ENCODE data around the gene MVB12B.

The MVB12B gene

DNA sequence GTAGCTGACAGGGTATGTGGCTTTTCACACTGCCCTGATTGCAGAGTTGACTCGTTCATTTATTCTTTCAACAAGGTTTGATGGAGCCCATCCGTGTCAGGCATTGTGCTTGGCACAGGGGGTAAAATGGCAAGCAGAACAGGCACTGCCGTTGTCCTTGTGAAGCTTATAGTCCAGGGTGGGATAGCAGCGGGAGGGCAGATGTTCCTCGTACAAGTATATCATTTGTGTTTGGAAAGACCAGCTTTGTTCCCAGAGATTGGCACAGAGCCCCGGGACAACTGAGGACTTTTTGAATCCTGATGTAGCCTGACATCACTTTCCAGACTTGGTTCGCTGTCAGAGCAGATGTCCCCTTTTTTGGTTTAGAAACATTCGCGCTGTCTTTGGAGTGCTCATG, 50.9 kb downstream of the MVB12B start:
- no peak for DNase-seq
- intact Hi-C loops (cut with DNase I; ENCODE audit: low total_unique reads): no loop called here
- Histone ChIP-seq H3K27ac (no peak overlapping the region), H3K4me1 (peaks cover 0 to 6% (median 2%) of the 10 kb centered on the region in 4 donors), H3K36me3 (no peaks in the 10 kb centered on the region), H3K9me3 (no peaks in the 10 kb centered on the region), H3K27me3 (no peaks in the 10 kb centered on the region), H3K4me3 (no peak overlapping the region)
- TF ChIP-seq, protein P1, sequence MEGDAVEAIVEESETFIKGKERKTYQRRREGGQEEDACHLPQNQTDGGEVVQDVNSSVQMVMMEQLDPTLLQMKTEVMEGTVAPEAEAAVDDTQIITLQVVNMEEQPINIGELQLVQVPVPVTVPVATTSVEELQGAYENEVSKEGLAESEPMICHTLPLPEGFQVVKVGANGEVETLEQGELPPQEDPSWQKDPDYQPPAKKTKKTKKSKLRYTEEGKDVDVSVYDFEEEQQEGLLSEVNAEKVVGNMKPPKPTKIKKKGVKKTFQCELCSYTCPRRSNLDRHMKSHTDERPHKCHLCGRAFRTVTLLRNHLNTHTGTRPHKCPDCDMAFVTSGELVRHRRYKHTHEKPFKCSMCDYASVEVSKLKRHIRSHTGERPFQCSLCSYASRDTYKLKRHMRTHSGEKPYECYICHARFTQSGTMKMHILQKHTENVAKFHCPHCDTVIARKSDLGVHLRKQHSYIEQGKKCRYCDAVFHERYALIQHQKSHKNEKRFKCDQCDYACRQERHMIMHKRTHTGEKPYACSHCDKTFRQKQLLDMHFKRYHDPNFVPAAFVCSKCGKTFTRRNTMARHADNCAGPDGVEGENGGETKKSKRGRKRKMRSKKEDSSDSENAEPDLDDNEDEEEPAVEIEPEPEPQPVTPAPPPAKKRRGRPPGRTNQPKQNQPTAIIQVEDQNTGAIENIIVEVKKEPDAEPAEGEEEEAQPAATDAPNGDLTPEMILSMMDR (IDR thresholded peaks at IDR 0.05): no peak

DNA sequence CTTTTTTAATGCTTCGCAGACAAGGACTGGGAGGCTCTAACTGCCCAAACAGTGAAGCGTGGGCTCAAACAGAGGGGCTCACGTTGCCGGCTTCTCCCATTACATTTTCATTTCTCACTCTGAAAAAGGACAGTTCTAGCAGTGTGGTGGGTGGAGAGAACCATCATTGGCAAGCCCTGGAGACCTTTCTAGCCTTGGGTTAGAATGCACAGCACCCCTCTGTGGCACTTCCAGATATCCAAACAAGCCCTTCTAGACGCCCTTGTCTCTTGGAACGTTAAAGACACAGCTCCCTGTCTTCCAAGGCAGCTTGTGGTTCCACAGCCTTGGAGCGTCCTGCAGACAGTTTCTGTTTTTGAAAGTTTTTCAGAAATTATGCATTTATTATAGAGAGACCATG, 52.1 kb downstream of the MVB12B start:
- Histone ChIP-seq H3K36me3 (no peaks in the 10 kb centered on the region), H3K4me1 (peaks cover 0 to 6% (median 2%) of the 10 kb centered on the region in 4 donors), H3K9me3 (no peaks in the 10 kb centered on the region), H3K27ac (no peak overlapping the region), H3K4me3 (no peak overlapping the region), H3K27me3 (no peaks in the 10 kb centered on the region)
- DNase-seq: no peak
- intact Hi-C loops (cut with DNase I; ENCODE audit: low total_unique reads): no loop called here
- TF ChIP-seq, protein P1 (IDR thresholded peaks at IDR 0.05): no peak

DNA sequence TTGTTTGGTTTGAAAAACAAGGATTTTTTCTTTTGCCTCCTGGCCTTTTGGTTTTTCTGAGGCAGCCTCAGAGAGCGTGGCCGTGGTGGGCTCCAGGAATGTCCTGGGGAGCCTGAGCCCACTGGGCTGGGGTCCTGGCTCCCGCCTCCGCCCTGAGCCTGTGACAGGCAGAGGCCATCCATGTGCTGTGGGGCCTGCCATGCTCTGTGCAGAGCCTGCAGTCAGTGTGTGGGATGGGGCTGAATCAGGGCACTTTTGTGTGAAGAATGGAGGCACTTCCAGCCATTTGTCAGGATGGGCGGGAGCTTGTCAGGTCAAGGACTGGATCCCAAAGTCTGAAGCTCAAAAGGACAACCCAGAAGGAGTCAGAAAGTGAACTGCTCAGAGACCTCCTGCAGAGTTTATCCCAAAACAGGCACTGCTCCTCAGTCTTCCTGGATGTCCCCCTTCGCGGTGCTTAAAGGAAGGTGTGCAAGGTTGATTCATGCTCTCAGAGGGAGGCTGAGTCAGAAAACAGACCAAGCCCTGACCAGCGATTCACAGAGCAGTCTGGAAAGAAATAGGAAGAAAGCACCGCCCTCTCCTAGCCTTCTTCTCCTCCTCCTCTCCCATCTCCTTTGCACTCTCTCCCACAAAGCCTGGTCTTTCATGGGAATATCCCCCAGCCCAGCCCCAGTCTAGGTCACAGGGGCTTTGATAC, 53.2 kb downstream of the MVB12B start:
- H3K27me3 ChIP-seq: no peaks in the 10 kb centered on the region
- no peak overlapping the region for H3K27ac ChIP-seq
- TF ChIP-seq, protein P1 (IDR thresholded peaks at IDR 0.05): no peak
- no peaks in the 10 kb centered on the region for H3K9me3 ChIP-seq
- H3K4me3 ChIP-seq: no peak overlapping the region
- peaks cover 0 to under 1% (median 0%) of the 10 kb centered on the region in 3 donors for H3K36me3 ChIP-seq
- peaks cover 0 to 6% (median 1%) of the 10 kb centered on the region in 4 donors for H3K4me1 ChIP-seq
- DNase-seq: no peak
- intact Hi-C loops (cut with DNase I; ENCODE audit: low total_unique reads): no loop called here

DNA sequence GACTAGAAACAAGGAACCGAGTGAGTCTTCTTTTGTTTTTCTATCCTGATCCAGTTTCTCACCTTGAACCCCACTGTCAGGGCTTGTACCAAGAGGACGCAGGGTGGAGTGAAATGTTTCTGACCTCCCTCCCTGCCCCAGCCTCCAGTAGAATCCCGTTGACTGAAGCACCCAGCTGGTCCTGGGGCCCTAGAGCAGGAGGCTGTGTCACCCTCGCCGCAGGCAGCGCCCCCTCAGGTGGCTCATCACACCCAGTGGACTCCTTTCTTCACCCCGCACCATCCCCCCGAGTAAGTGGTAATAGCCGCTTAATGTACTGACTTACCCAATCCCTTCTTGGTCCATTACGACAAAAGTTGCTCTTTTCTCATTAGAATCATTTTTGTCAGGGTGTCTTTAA, 53.8 kb downstream of the MVB12B start:
- intact Hi-C loops (cut with DNase I; ENCODE audit: low total_unique reads): no loop called here
- Histone ChIP-seq H3K36me3 (peaks cover 0 to 7% (median 0%) of the 10 kb centered on the region in 3 donors), H3K9me3 (no peaks in the 10 kb centered on the region), H3K27me3 (no peaks in the 10 kb centered on the region), H3K4me3 (no peak overlapping the region), H3K4me1 (peaks cover 0 to 5% (median 0%) of the 10 kb centered on the region in 4 donors), H3K27ac (no peak overlapping the region)
- no peak for DNase-seq
- TF ChIP-seq, protein P1 (IDR thresholded peaks at IDR 0.05): no peak

DNA sequence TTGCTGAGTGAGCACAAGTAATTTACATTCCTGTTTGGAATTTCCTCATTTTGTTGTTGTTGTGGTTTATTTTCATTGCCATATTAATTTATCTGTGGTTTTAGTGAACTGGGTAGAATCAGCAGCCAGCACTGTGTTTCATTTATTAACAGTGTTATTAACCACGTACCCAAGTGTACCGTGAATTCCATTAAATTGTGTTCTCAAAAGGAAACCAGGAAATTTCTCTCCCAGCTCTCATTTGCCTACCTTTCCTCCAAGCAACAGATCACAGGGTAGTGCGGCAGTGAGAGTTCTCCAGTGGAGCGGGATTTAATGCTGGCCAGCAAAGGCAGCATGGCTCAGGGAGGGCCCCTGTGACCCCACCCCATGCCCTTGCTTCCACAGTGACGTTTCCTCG, 54.6 kb downstream of the MVB12B start:
- Histone ChIP-seq H3K27me3 (no peaks in the 10 kb centered on the region), H3K36me3 (peaks cover 0 to 11% (median 0%) of the 10 kb centered on the region in 3 donors), H3K9me3 (no peaks in the 10 kb centered on the region), H3K4me3 (no peak overlapping the region), H3K4me1 (no peaks in the 10 kb centered on the region), H3K27ac (no peak overlapping the region)
- TF ChIP-seq, protein P1 (IDR thresholded peaks at IDR 0.05): no peak
- intact Hi-C loops (cut with DNase I; ENCODE audit: low total_unique reads): no loop called here
- no peak for DNase-seq
